Activated T-helper 1 cell treated with Interleukin-2 at 50 U/mL for 16 hours (primary cell): ENCODE results near the gene KCP.

Source experiments
- DNase-seq: peaks from one replicate; pipeline ENCODE4 v3.0.0-alpha.2; 2020; ENCODE audit warnings: low read depth

KCP gene

DNA sequence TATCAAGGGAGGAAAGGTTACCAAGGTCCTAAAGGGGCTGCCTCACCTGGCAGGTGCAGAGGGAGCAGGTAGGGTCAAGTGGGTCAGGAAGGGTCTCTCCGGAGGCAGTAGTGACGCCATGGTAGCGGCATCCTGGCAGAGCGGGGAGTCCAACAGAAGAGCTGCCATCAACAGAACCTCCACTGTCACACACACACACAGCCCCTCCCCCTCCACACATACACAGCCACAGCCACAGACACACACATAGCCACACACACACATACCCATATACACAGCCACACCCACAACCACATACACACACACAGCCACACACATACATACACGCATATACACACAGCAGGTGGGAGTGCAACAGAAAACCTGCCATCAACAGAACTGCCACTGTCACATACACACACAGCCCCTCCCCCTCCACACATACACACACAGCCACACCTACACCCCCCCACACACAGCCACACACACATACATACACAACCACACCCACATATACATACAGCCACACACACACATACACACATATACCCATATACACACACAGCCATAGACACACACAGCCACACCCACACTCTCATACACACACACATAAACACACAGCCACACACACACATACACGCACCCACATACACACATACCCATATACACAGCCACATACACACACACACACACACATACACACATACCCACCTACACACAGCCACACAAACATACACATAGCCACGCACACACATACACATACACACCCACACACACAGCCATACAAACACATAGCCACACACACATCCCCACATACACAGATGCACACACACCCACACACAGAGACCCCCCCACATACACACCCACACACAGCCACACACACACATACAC lies 23.1 kb downstream of the KCP start:
- no peak for DNase-seq

DNA sequence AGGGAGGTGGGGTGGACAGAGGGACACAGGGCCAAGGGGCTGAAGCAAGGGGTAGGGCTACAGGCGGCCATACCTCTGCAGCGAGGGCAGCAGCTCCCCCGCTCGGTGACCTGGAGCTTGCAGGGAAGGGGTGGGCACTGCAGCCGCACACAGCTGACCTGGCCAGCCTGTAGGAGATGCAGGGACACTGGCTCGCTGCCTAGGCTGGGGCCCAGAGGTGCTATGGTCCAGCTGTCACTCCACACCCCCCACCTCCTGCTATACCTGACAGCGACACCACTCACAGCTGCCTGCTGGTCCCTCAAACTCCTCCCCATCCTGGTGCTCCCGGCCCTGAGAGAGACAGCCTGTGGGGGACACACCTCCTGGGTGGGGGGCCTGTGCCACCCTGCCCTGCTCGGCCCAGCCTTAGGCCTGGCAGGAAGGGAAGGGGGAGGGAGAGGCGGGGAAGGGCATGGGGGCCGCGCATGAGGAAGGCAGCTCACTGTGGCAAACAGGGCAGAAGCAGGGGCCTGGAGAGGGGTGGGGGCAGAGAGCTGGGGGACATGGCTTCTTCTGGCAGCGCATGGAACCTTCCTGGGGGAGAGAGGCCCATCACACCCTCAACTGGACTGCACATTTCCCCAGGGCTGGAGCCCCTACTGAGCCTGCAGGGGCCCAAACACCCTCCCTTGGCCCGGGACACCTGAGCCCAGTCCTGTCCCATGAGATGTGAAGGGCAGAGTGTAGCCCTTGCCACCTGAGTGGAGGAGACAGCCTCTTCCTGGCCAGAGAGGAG lies 23.9 kb downstream of the KCP start:
- DNase-seq, result no peak

DNA sequence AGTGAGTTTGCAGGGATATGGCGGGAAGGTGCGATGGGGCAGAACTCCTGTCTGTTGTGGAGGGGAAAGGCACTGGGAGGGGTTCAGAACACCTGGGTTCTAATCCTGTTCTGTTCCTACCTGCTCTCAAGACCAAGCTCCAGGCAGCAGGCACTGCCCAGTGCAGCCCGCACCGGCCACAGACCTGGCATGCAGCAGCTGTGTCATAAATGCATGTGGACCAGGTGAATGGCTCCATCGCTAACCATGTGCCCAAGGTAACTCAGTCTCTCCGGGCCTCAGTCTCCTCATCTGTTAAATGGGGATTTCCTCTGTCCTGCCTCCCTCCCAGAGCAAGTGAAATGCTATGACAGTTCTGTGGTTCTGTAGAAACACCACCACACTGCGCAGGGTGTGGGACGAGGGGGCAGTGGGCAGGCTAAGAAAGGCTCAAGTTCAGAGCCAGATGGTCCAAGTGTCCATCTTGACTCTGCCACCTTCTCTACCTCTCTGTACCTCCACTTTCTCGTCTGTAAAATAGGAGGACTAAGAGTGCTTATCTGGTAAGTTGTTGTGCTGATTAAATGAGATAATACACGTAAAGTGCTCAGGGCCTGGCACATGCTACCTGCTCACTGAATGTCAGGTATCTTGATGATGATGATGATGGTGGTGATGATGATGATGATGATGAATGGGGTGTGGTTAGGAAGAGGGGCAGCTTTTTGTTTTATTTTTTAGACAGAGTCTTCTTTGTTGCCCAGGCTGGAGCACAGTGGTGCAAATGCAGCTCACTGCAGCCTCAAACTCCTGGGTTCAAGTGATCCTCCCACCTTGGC lies 24.9 kb downstream of the KCP start:
- no peak for DNase-seq

GRCh38 chr7:128884561-128885369 lies 25.7 kb downstream of the KCP start:
- no peak for DNase-seq

- peak; percentile 69 for DNase-seq
Observed at GRCh38 chr7:128883622-128884448, 26.7 kb downstream of the KCP start.

- no peak for DNase-seq
Observed at GRCh38 chr7:128882134-128882533, 28.4 kb downstream of the KCP start.

DNA sequence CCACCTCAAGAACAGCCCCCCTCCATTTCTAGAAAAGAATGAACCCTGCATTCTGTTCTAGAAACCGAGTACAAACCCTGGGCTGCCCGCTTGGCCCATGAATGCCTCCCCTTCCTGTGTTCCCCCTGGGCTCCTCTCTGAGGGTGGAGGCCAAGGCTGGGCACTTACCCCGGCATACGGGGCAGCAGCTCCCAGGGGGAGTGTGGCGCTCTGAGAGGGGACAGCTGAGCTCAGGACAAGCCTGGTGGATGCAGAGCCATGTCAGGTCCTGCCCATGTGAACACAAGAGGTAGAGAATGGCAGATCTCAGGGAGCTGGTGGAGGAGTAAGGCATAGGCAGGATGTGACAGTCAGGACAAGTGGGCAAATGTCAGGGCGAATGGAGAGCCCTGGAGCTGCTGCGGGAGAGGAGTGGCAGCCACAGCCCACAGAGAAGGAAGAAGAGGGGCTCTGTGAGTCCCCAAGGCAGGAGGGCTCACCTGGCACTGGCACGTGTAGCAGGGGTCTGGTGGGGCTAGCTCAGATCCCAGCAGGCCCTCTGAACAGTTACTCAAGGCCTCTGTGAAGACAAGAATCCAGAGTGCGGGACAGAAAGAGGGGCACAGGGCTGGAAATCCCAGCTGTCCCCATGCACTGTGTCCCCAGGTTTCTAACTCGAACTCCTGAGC lies 28.9 kb downstream of the KCP start:
- DNase-seq, result no peak

DNA sequence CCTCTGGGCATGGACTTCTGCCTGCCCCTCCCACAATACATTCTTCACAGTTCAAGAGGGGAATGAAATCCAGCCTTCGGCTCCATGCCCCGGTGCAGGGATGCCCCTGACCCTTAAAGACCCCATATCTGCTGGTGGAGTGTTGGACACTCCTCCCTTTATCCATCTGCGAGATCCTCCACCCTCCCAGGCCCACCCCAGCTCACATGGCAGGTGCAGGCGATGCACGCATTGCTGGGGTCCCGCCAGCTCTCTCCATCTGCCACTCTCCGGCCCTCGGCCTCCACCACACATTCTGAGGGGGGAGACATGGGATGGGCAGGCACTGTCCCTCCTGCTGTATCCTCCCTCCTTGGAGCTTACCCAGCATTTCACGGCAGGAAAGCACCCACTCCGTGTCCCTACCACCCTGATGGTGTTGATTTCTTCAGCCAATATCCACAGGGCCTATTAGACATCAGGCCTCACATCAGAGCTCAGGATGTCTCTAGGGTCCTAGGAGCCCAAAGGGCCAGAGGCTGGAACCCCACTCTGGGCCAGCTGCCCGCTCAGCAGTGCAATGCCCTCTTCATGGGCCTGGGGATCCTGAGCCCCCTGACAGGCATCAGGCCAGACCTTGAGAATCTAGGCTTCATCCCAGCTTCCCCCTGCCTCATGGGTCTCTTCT lies 29.6 kb downstream of the KCP start:
- no peak for DNase-seq

GRCh38 chr7:128879939-128880746 lies 30.4 kb downstream of the KCP start:
- DNase-seq, result no peak

- no peak for DNase-seq
Observed at GRCh38 chr7:128879461-128879938, 31.0 kb downstream of the KCP start.

DNA sequence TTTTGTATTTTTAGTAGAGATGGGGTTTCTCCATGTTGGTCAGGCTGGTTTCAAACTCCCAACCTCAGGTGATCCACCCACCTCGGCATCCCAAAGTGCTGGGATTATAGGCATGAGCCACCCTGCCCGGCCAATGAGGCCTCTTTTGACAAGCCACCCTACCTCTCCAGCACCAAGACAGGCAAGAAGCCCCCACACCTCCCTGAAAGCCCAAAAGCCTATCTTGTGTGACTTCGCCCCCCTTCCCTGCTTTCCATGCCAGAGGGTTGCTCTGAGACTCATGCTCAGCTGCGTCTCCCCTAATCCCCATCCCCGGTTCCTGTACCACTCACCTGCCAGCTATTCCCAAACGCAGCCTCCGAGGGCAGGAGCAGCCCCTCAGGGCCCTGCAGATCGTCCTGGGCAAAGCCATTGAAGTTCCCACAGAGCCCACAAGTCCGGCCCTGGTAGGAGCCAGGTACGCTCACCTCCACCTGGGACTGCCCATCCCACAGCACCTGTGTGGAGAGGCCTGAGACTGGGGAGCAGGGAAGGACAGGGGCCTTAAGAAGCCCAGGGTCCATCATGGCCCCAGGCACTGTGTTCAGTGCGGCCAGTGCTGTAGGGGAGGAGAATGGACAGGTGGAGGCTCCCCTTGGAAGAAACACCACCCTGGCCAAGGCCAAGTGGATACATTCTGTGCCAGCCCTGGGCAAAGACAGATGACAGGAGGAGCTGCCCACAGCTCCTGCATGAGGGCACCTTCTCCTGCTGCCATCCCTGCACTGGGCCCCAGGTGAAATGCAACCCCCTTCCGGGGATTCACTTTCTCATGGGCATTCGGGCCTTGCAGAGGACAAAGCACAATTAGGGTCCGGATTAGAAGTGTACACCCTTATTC lies 32.0 kb downstream of the KCP start:
- DNase-seq, result no peak

GRCh38 chr7:128877756-128878120 lies 32.8 kb downstream of the KCP start:
- no peak for DNase-seq

DNA sequence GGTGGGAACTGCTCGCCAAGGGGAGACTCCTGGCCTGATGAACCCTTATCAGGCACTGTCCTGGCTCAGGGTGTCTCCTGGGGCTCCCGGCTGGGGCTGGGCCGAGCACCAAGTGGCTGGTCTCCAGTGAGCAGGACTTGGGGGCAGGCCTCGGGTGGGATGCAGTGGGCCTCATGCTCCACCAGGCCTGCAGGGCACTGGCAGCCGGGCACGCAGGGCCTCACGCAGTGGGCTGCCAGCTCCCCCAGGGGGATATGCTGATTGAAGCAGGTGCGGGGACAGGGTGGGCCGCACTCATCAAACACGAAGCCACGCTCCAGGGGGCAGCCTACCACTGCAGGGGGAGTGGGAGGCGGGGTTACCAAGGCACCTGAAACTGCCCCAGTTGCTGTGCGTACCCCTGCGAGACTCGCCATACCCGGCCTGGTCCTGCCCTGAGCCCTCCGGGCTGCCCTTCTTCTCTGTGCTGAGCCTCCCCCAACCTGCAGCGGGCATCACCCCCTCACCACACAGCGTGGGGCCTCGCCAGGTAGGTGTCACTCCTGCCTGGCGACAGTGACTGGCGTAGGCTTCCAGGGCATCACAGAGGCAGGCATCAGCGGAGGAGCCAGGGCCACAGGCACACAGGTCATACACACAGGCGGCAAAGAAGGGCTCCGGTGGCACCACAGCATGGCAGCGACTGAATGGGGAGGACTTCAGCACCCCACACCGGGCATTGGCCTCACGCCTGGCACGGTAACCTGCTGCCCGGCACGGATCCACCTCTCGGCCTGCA lies 33.3 kb downstream of the KCP start:
- DNase-seq, result no peak

DNA sequence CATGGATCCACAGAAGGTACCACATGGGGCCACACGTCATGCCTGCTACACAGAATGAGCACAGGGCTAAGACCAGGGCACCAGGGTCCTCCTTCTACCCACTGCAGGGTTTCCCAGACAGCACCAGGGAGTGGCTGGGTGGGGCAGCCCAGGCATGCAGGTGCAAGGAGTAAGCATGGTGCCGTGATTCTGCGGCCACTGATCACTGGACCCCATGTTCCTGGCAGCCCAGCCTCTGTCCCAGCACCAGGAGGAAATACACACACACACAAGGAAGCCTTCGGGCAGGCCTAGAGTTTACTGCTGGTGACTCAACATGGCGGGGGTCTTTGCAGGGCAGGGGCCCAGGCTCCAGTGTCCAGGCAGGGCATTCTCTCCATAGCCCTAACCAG lies 33.9 kb downstream of the KCP start:
- DNase-seq, result no peak

- DNase-seq, result no peak
Observed at GRCh38 chr7:128876127-128876526, 34.4 kb downstream of the KCP start.

DNA sequence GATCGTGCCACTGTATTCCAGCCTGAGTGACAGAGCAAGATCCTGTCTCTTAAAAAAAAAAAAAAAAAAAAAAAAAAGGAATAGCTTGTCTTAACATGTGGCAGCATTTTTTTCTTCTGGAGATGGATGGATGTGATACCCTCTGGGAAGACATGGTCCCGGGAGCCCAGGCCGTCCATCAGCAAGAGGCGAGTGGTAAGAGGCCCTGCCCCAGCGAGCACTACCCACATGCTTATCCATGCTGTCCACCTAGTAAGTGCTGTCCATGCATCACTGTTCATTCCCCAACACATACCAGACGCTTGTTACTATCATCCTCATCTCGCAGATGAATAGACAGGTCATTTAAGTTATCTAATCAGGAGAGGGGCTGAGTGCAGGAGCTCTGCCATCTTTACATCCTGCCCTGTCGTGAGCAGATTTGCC lies 35.0 kb downstream of the KCP start:
- no peak for DNase-seq
